Measurements from ENCODE around the gene HAPSTR1. TPM values are rescaled to one million over a fixed set of nuclear protein-coding genes. Genes with fewer than 3 reads are reported as not detected.

Gene HAPSTR1
- total and polyA plus RNA-seq, 2 of the 13 experiments (the other 11 are each of a cell fraction or from before 2014, with no cell fraction given): 25.2 to 83.2 TPM

GRCh38 chr16:9092282-9092977 is 986 bp downstream of the HAPSTR1 start (continued):
- TF ChIP-seq IRF2 (CRISPR knock-in tag; IDR thresholded peaks at IDR 0.05) (0 out of 2 replicates have a peak, but pooled peaks have one; percentile 11), GABPB1 (CRISPR knock-in tag; IDR thresholded peaks at IDR 0.05) (peak; percentile 63), MED1 (CRISPR knock-in tag; IDR thresholded peaks at IDR 0.05) (no peak; the same call in 1 of the 2 replicates), GRHL1 (CRISPR knock-in tag; conservative IDR thresholded peaks at IDR 0.05) (no peak), ZNF597 (CRISPR knock-in tag; IDR thresholded peaks at IDR 0.05) (no peak), NCOR1 (IDR thresholded peaks at IDR 0.05; ENCODE audit: borderline replicate concordance, low read length) (peak; percentile 56; the same call in 1 of the 2 replicates), ZNF713 (CRISPR knock-in tag; IDR thresholded peaks at IDR 0.05) (no peak), ZNF674 (CRISPR knock-in tag; IDR thresholded peaks at IDR 0.05; ENCODE audit: low read depth) (peak; percentile 73; the same call in 1 of the 2 replicates), NFKB2 (CRISPR knock-in tag; IDR thresholded peaks at IDR 0.05; ENCODE audit: borderline replicate concordance) (peak; percentile 66; the same call in 1 of the 2 replicates), ZNF264 (CRISPR knock-in tag; IDR thresholded peaks at IDR 0.05) (no peak), ERF (CRISPR knock-in tag; IDR thresholded peaks at IDR 0.05) (peak; percentile 21; the same call in 1 of the 2 replicates), MYNN (CRISPR knock-in tag; IDR thresholded peaks at IDR 0.05; ENCODE audit: low read depth) (no peak; the same call in 1 of the 2 replicates), GZF1 (CRISPR knock-in tag; IDR thresholded peaks at IDR 0.05) (0 out of 2 replicates have a peak, but pooled peaks have one; percentile 42), SIN3B (IDR thresholded peaks at IDR 0.05; ENCODE audit: low read length) (no peak), NPAS2 (CRISPR knock-in tag; IDR thresholded peaks at IDR 0.05; ENCODE audit: borderline replicate concordance) (no peak), ZBTB4 (CRISPR knock-in tag; IDR thresholded peaks at IDR 0.05; ENCODE audit: borderline replicate concordance) (0 out of 2 replicates have a peak, but pooled peaks have one; percentile 13), MTA3 (CRISPR knock-in tag; IDR thresholded peaks at IDR 0.05) (0 out of 2 replicates have a peak, but pooled peaks have one; percentile 66), ZNF329 (CRISPR knock-in tag; IDR thresholded peaks at IDR 0.05; ENCODE audit: low read depth) (no peak), SRF (IDR thresholded peaks at IDR 0.05; ENCODE audit: low read depth, low read length) (no peak), MLLT10 (CRISPR knock-in tag; IDR thresholded peaks at IDR 0.05) (no peak), ZNF605 (CRISPR knock-in tag; IDR thresholded peaks at IDR 0.05) (no peak; the same call in 1 of the 2 replicates), TOPORS (CRISPR knock-in tag; IDR thresholded peaks at IDR 0.05) (no peak), ZNF33B (CRISPR knock-in tag; IDR thresholded peaks at IDR 0.05) (no peak), KLF13 (CRISPR knock-in tag; IDR thresholded peaks at IDR 0.05) (peak; percentile 16; the same call in 1 of the 2 replicates)
